Lung (tissue), 12 donors: ENCODE measurements around the gene POLR2L. TPM values are rescaled to one million over a fixed set of nuclear protein-coding genes. Genes with fewer than 3 reads are reported as not detected.

Experiments used
- ATAC-seq: fragments of 200-7000 bp; cut with Tn5 transposase; one replicate; pipeline ENCODE4 v1.9.1; 2020; ENCODE audit warnings: moderate number of reproducible peaks; ENCODE audit not compliant: insufficient read depth, low FRiP score
- DNase-seq, 3 donors: peaks; one replicate each; pipeline ENCODE4 v3.0.0-alpha.2; 2013 to 2017
- H3K27ac ChIP-seq, 2 donors: one replicate each; pipeline ENCODE4 v1.5.1; 2013; ENCODE audit warnings: mild to moderate bottlenecking in 2 of 2, moderate library complexity in 2 of 2, control low read depth in 1 of 2, inconsistent platforms in 1 of 2, low read depth in 1 of 2, low read length in 1 of 2
- H3K27me3 ChIP-seq, 3 donors: one replicate each; pipeline ENCODE4 v1.5.1; 2013; ENCODE audit warnings: low read length in 2 of 3; ENCODE audit not compliant: control insufficient read depth in 3 of 3, insufficient read depth in 3 of 3
- H3K36me3 ChIP-seq, 4 donors: one replicate each; pipeline ENCODE4 v1.5.1; 2013; ENCODE audit warnings: low read length in 4 of 4, mild to moderate bottlenecking in 1 of 4, moderate library complexity in 1 of 4; ENCODE audit not compliant: control insufficient read depth in 4 of 4, insufficient read depth in 4 of 4
- H3K4me1 ChIP-seq, 5 donors: one replicate each; pipeline ENCODE4 v1.5.1; 2013; ENCODE audit warnings: low read length in 5 of 5, mild to moderate bottlenecking in 2 of 5, moderate library complexity in 1 of 5; ENCODE audit not compliant: control insufficient read depth in 5 of 5, insufficient read depth in 5 of 5
- H3K4me3 ChIP-seq: one replicate; pipeline ENCODE4 v1.5.1; 2013; ENCODE audit warnings: mild to moderate bottlenecking, control low read depth, moderate library complexity
- H3K9ac ChIP-seq, 2 donors: one replicate each; pipeline ENCODE4 v1.5.1; 2013; ENCODE audit warnings: low read length in 2 of 2, control low read depth in 1 of 2; ENCODE audit not compliant: insufficient read depth in 1 of 2
- H3K9me3 ChIP-seq, 4 donors: one replicate each; pipeline ENCODE4 v1.5.1; 2013; ENCODE audit warnings: low read length in 3 of 4, mild to moderate bottlenecking in 1 of 4, moderate library complexity in 1 of 4; ENCODE audit not compliant: control insufficient read depth in 4 of 4, insufficient read depth in 3 of 4
- WGBS, 2 donors: extraction: QIAGEN DNeasy Blood & Tissue Kit; methylation state at CpG; one replicate each; pipeline ENCODE4 v1.1.7; 2013; 5-methylcytosine and 5-hydroxymethylcytosine counted together
- polyA plus RNA-seq, 2 donors: library from polyadenylated mRNA; stranded (reverse); fragments of 200-250 nt; gene quantifications; one replicate each; pipeline ENCODE4 v1.2.1, GENCODE V29; 2013
- total RNA-seq, 2 donors: library from RNA; depleted of rRNA in 1 of 2; stranded (reverse); fragments of >200 nt in 1 of 2; gene quantifications; one replicate each; pipeline ENCODE4 v1.2.1, GENCODE V29; 2014 to 2021
- TF ChIP-seq, protein P1 (sequence below): IDR thresholded peaks from 2 replicates; pipeline ENCODE4 v1.5.1; 2012; ENCODE audit warnings: mild to moderate bottlenecking; ENCODE audit errors: control extremely low read depth, extremely low read depth
- donor health status: control.
- donor health status: control.
- donor health status: Bipolar disorder and iron deficiency.
- donor health status: healthy.
- donor health status: DM: yes; HTN: yes; CAD: no.

POLR2L gene
- total and polyA plus RNA-seq, 4 donors = 144 to 183 (median 167) TPM

GRCh38 chr11:871472-871871 lies 29.1 kb upstream of the POLR2L start:
- TF ChIP-seq, protein P1, sequence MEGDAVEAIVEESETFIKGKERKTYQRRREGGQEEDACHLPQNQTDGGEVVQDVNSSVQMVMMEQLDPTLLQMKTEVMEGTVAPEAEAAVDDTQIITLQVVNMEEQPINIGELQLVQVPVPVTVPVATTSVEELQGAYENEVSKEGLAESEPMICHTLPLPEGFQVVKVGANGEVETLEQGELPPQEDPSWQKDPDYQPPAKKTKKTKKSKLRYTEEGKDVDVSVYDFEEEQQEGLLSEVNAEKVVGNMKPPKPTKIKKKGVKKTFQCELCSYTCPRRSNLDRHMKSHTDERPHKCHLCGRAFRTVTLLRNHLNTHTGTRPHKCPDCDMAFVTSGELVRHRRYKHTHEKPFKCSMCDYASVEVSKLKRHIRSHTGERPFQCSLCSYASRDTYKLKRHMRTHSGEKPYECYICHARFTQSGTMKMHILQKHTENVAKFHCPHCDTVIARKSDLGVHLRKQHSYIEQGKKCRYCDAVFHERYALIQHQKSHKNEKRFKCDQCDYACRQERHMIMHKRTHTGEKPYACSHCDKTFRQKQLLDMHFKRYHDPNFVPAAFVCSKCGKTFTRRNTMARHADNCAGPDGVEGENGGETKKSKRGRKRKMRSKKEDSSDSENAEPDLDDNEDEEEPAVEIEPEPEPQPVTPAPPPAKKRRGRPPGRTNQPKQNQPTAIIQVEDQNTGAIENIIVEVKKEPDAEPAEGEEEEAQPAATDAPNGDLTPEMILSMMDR = no peak
- Histone ChIP-seq H3K36me3 (peaks cover 0 to 10% (median 4%) of the 10 kb centered on the region in 4 donors), H3K4me3 (no peak overlapping the region), H3K9ac (no peak overlapping the region), H3K27ac (no peak overlapping the region), H3K9me3 (no peaks in the 10 kb centered on the region), H3K27me3 (no peaks in the 10 kb centered on the region), H3K4me1 (peaks cover 0 to 8% (median 0%) of the 10 kb centered on the region in 5 donors)
- WGBS, 2 donors = 77 to 84% methylated on average over 9 of the region's 9 CpGs
- DNase-seq (no peak), ATAC-seq (no peak)

DNA sequence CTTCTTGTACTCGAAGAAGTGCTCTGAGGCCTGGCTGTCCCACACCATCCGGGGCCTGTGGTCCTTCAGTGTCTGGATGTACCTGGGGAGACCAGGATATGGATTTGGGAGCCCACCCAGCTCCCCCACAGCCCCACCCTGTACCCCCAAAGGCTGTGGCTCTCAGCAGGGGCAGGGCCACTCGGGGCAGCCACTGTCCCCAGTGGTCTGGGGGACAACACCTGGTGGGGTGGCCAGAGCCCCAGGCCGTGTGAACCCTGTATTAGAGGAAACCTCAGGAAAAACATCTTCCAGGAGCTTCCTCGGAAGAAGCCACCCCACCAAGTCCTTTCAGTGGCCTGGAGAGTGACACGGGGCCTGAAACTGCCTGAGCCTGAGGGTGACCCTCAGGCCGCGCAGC lies 28.1 kb upstream of the POLR2L start:
- Histone ChIP-seq H3K27ac (no peak overlapping the region), H3K9me3 (no peaks in the 10 kb centered on the region), H3K27me3 (no peaks in the 10 kb centered on the region), H3K9ac (no peak overlapping the region), H3K4me3 (no peak overlapping the region), H3K4me1 (peaks cover 0 to 8% (median 0%) of the 10 kb centered on the region in 5 donors), H3K36me3 (peaks cover 0 to 18% (median 4%) of the 10 kb centered on the region in 4 donors)
- no peak for ATAC-seq
- WGBS, 2 donors = 84 to 87% methylated on average over 8 of the region's 8 CpGs
- DNase-seq = no peak
- TF ChIP-seq, protein P1 = no peak

DNA sequence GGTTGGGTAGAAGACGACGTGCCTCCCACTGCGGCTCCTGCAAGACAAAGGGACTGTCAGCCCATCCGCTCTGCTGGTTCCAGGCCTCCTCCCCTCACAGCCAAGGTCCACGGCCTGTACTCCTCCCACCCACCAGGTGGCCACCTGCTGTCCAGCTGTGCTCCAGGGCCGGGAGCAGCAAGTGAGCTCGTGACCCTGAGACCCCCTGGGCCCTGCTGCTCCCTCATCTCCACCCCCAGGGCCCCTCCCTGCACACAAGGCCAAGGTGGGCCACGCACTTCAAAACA lies 27.7 kb upstream of the POLR2L start:
- TF ChIP-seq, protein P1 = no peak
- Histone ChIP-seq H3K4me3 (no peak overlapping the region), H3K27ac (no peak overlapping the region), H3K4me1 (peaks cover 0 to 8% (median 0%) of the 10 kb centered on the region in 5 donors), H3K36me3 (peaks cover 0 to 22% (median 4%) of the 10 kb centered on the region in 4 donors), H3K27me3 (no peaks in the 10 kb centered on the region), H3K9me3 (no peaks in the 10 kb centered on the region), H3K9ac (no peak overlapping the region)
- ATAC-seq (no peak), DNase-seq (no peak)
- WGBS, 2 donors = 76 to 79% methylated on average over 8 of the region's 8 CpGs
